PC-9 (cell line): ENCODE results near the gene VSX1.

Experiments used
- EZH2 ChIP-seq: fragments of 200-600 bp; sonication (generic); IDR thresholded peaks from 2 replicates; pipeline ENCODE4 v1.8.0; 2017; ENCODE audit warnings: antibody characterized with exemption, low read depth
- TF ChIP-seq, protein P1 (sequence below): fragments of 200-600 bp; sonication (generic); conservative IDR thresholded peaks from 2 replicates; pipeline ENCODE4 v1.6.1; 2017; ENCODE audit warnings: mixed run types, antibody characterized with exemption, mild to moderate bottlenecking, moderate library complexity

DNA sequence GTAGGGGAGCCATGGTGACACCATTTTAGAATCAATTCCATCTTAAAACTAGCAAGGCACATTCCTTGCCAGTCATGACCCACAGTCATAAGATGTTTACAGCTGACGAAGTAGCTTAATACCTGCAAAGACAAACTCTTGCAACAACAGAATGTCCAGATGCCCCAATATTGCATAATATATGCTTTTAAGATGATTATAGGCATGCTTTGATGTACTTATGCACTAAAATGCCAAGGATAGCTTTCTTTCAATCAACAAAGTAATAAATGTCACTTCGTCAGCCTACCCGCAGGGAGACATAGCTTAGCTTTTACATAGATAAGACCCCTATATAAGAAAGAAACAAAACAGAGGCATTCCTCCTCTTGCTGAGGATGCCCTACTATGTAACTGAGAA is 50.7 kb downstream of the VSX1 start:
- TF ChIP-seq, protein P1, sequence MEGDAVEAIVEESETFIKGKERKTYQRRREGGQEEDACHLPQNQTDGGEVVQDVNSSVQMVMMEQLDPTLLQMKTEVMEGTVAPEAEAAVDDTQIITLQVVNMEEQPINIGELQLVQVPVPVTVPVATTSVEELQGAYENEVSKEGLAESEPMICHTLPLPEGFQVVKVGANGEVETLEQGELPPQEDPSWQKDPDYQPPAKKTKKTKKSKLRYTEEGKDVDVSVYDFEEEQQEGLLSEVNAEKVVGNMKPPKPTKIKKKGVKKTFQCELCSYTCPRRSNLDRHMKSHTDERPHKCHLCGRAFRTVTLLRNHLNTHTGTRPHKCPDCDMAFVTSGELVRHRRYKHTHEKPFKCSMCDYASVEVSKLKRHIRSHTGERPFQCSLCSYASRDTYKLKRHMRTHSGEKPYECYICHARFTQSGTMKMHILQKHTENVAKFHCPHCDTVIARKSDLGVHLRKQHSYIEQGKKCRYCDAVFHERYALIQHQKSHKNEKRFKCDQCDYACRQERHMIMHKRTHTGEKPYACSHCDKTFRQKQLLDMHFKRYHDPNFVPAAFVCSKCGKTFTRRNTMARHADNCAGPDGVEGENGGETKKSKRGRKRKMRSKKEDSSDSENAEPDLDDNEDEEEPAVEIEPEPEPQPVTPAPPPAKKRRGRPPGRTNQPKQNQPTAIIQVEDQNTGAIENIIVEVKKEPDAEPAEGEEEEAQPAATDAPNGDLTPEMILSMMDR, result no peak
- no peak for TF ChIP-seq EZH2
